NAMALWA (cell line): ENCODE results near the gene SLC11A1.

Experiments used
- DNase-seq: peaks from one replicate; pipeline ENCODE4 v3.0.0-alpha.2; 2015; ENCODE audit warnings: low spot score

SLC11A1 gene

GRCh38 chr2:218405746-218406208, 23.7 kb downstream of the SLC11A1 start:
- DNase-seq, result peak; percentile 55

GRCh38 chr2:218406209-218406948, 24.3 kb downstream of the SLC11A1 start:
- peak; percentile 91 for DNase-seq

DNA sequence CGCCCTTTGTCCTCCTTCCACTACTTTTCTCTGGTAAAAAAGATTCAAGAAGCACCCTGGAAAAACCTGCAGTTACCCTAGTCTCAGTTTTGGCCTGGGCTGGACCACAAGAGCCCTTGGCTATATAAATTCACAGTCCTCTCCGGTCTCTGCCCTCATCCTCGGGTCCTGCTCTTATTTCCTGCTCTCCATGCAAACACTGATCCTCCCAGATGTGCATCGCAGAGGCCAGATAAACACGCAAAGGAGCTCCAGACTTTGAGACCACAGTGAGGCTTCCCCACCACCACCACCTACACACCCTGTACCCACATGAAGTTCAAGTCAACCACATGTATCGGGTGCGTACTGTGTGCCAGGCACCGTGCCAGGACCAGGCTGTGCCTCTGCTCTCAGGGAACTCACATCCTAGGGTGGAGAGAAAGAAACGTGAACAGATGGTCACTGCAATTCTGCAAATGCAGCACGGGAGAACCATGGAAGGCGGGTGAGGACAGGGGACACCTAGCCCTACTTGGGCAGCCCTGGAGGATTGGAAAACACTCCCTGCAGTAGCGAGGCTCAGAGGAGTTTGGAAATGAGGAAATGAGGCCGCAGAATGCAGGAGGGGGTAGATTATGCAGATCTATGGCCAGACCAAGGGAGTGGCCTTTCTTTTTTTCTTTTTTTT, 25.0 kb downstream of the SLC11A1 start:
- DNase-seq, result no peak

DNA sequence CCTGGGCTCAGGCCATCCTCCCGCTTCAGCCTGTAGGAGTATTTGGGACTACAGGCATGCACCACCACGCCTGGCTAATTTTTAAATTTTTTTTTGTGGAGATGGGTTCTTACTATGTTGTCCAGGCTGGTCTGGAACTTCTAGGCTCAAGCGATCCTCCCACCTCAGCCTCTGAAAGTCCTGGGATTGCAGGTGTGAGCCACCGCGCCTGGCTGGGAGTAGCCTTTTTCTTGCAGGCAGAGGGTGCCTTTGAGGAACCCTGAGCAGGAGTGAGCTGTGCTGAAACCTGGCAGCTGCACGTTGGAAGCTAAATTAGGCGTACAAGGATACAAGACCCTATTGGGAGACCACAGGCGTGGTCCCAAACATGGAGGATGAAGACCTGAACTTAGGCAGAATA, 25.6 kb downstream of the SLC11A1 start:
- DNase-seq, result no peak

- DNase-seq, result no peak
These were observed 36.2 kb downstream of the SLC11A1 start for GRCh38 chr2:218418321-218418716.

DNA sequence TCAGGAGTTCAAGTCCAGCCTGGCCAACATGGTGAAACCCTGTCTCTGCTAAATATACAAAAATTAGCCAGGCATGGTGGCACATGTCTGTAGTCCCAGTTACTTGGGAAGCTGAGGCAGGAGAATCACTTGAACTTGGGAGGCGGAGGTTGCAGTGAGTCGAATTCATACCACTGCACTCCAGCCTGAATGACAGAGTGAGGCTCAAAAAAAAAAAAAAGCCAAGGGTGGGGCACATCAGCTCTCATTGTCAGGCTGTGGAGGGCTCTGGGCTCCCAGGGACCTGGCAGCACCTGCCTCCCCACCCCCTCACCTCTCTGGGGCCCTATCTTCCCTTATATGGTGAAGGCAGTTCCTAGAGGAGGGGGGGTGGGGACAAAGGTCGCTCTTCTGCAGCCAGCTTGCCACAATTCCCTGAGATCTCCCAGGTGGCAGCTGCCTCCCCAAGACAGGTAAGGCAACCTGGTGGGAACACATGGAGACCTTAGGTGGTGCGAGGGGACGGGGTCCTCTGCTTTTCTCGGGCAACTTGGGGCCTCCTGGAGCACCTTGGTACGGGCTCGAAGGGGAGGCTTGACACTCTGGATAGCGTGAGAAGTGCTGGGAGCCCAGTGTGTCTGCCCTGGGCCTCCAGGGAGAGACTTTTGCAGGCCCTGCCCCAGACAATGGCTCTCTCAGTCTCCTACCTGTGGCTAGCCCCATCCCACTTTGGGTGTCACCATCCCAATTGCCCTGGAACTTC, 36.8 kb downstream of the SLC11A1 start, which contains the start of gene VIL1:
Gene VIL1 (plus strand): TSS at position 407 of the 742 bp plus-strand sequence. CDS start 4,656 bp downstream, outside the sequence.
- DNase-seq, result no peak

- DNase-seq, result no peak
These were observed 37.6 kb downstream of the SLC11A1 start for GRCh38 chr2:218419630-218420216.

- no peak for DNase-seq
These were observed 39.0 kb downstream of the SLC11A1 start for GRCh38 chr2:218421027-218421426.

GRCh38 chr2:218422403-218423086, 40.5 kb downstream of the SLC11A1 start:
- DNase-seq, result no peak

DNA sequence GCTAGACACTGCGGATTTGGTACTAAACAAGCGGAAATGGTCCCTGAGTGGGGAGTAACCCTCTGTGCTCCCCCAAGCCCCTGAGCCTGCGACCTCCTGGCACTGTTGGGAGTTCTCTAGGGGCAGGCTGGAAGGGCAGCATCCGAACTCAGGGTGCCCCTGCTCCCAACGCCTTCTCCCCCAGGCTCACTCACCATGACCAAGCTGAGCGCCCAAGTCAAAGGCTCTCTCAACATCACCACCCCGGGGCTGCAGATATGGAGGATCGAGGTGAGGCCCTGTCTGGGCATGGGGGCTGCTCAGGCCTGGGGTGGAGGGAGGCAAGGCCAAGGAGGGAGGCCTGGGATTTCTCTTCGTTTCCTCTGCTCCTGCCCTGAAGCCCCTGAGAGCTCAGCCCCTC, 41.5 kb downstream of the SLC11A1 start:
- no peak for DNase-seq

DNA sequence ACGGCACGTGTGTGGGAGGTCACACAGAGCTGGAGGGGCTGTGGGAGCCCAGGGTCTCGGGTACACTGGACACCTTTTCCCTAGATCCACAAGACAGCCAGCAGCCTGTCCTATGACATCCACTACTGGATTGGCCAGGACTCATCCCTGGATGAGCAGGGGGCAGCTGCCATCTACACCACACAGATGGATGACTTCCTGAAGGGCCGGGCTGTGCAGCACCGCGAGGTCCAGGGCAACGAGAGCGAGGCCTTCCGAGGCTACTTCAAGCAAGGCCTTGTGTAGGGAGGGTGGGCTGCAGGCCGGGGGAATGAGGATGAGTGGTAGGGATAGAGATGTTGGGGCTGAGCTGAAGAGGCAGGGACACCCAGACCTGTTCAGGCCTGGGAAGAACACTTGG, 43.5 kb downstream of the SLC11A1 start:
- DNase-seq, result no peak

DNA sequence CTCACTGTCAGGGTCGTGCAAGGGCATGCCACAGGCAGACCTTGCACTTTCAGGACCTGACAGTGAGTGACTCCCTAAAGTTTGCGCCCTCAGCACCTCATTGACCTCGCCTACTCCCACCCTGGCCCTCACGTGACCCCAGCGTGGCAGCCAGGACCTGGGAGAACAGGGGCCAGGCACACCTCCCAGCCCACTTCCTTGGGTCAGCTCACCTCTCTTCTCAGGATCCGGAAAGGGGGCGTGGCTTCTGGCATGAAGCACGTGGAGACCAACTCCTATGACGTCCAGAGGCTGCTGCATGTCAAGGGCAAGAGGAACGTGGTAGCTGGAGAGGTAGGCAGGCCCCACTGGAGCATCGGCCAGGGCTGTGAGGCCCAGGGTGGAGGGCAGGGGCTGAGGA, 45.7 kb downstream of the SLC11A1 start:
- no peak for DNase-seq

DNA sequence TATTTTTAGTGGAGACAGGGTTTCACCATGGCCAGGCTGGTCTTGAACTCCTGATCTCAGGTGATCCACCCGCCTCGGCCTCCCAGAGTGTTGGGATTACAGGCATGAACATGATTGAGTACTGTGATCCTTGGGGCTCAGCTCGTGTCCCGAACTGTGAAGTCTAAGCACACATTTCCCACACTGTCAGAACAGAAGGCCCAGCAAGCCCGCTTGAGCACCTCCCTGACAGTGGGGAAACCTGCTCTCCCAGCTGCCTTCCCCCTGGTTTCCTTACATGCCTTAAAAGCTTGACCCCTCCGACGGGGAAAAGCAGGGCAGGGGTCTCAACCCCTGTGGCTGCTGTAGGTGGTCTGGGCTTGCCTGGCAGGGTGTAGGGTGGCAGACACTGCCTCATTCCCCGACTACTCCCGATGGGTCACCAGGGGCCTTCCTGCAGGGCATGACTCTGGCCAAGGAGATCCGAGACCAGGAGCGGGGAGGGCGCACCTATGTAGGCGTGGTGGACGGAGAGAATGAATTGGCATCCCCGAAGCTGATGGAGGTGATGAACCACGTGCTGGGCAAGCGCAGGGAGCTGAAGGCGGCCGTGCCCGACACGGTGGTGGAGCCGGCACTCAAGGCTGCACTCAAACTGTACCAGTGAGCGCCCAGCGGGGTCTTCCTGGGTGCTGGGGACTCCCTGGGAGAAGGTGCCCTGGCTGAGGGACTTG, 46.9 kb downstream of the SLC11A1 start:
- DNase-seq, result no peak

DNA sequence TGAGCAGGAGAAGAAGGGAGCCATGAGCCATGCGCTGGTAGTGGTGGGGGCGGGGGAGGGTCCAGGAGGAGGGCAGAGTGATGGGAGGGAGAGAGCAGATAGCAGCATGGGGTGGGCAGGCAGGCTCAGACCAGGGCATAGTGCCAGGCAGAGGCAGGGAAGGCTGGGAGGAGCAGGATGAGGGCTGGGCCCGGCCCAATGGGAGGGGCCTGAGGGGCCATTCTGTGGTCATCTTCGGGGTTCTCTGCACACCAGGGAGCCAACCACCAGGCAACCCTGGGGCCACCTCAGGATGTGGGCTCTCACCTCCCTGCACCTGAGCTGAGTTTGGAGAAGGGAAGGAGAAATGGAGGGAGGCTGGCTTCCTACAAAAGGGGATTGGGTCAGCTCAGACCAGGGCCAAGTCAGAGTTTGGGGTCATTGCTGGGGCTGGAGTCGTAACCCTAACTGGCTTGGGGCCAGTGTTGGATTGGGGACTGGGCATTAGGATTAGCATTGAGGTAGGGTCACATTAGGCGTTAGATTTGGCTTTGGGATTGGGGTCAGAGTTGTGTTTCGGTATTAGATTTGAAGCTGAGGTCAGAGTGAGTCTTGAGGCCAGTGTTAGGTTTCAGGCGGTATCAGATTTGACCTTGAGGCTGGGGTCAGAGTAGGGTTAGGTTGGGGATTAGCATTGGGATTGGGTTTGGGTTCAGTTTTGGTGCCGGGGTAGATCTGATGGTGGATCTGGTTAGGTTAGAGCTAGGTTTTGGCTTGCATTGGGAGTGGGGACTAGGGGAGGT, 48.0 kb downstream of the SLC11A1 start:
- no peak for DNase-seq

DNA sequence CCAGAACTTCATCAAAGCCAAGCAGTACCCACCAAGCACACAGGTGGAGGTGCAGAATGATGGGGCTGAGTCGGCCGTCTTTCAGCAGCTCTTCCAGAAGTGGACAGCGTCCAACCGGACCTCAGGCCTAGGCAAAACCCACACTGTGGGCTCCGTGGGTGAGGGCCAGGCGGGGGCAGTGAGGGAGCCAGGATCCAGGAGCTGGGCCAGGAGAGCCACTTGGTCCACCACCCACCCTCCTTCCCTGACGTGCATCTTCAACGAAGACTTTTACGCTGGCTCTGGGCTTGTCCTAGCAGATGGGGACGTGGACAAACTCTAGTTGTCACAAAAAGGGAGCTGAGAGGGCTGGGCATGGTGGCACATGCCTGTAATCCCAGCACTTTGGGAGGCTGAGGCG, 48.6 kb downstream of the SLC11A1 start:
- no peak for DNase-seq

- no peak for DNase-seq
These were observed 49.8 kb downstream of the SLC11A1 start for GRCh38 chr2:218431878-218432277.

GRCh38 chr2:218432676-218433365, 50.7 kb downstream of the SLC11A1 start:
- no peak for DNase-seq

- DNase-seq, result no peak
These were observed 52.4 kb downstream of the SLC11A1 start for GRCh38 chr2:218434456-218434855.
